Body of pancreas (tissue), 4 donors: Measurements from ENCODE around the gene PCDH9.

Experiments used
- POLR2A ChIP-seq, 3 donors: fragments of 450-650 bp; IDR thresholded peaks; one replicate each; pipeline ENCODE4 v1.6.1; 2016; ENCODE audit warnings: antibody characterized with exemption in 3 of 3, mild to moderate bottlenecking in 2 of 3
- TF ChIP-seq, protein P1 (sequence below), 7 experiments: fragments of 450-650 bp in 4 of 7; fragments of 200-600 bp in 3 of 7; sonication (generic) in 3 of 7; IDR thresholded peaks; one replicate each; pipeline ENCODE4 v1.5.1; 2016 to 2019; ENCODE audit warnings: antibody characterized with exemption in 7 of 7

DNA sequence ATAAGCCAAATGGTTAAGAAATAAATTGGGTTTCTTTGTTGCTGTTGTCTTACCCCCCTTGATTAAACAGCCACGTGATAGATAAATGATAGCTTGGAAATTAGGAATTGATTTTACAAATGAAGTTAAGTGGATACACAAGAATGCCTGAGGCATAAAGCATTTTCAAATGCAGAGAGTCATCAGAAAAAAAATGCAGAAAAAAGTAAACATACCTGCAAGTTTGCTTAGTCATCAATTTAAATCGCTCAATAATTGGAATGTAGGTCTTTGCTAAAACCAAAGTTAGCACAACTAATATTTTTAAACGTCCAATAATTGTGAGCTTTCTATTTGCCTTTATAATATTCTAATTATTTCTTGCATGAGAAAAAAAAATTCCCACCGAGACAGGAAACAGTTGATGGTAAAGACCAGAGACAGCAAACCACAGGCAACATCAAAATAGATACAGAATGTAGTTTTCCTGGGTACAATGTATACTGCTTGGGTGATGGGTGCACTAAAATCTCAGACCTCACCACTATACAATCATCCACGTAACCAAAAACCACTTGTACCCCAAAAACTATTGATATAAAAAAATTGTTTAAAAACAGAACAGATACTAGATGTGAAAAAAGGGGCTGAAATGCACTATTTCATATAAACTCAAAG lies 924.0 kb downstream of the PCDH9 start:
- TF ChIP-seq, protein P1, sequence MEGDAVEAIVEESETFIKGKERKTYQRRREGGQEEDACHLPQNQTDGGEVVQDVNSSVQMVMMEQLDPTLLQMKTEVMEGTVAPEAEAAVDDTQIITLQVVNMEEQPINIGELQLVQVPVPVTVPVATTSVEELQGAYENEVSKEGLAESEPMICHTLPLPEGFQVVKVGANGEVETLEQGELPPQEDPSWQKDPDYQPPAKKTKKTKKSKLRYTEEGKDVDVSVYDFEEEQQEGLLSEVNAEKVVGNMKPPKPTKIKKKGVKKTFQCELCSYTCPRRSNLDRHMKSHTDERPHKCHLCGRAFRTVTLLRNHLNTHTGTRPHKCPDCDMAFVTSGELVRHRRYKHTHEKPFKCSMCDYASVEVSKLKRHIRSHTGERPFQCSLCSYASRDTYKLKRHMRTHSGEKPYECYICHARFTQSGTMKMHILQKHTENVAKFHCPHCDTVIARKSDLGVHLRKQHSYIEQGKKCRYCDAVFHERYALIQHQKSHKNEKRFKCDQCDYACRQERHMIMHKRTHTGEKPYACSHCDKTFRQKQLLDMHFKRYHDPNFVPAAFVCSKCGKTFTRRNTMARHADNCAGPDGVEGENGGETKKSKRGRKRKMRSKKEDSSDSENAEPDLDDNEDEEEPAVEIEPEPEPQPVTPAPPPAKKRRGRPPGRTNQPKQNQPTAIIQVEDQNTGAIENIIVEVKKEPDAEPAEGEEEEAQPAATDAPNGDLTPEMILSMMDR (IDR thresholded peaks at IDR 0.05) = no peak
- no peak for TF ChIP-seq POLR2A (IDR thresholded peaks at IDR 0.05)
